ENCODE results near the gene COL5A1.

Gene COL5A1

DNA sequence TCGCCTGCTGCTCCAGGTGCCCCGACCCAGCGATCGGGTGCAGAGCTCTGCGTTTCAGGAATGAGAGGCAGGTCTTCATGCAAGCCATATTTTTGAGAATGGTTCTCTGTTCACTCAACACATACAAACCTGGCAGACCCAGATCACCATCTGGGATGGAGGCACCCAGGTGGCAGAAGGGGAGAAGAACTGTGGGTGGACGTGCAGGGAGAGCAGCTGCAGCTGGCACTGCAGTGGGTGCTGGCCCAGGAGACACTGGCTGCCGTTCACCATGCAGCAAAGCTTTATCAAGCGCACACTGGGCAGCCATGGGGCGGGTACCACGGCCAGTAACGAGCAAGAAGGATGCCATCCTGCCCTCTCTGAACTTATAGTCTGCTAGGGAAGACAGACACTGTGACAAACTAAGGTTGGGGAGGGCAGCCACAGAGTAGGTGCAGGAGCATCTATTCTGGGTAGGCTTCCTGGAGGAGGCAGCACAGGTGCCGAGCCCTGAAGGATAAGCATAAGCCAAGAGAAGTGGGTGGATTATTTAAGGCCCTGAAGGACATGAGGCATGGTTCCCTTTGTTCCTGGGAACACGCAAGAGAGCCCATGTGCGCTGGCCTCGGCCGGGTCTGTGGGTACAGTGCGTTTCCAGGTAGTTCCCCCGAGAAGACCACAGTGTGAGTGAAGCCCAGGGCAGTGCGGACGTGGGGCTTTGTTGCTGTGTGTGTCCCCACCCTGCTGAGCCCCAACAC lies 192.8 kb downstream of the COL5A1 start:
- Histone ChIP-seq H3K79me2 (ENCODE audit: low read length) (no peaks in the 10 kb centered on the region), H3K9ac (ENCODE audit: low read length) (no peak overlapping the region), H3K4me1 (ENCODE audit: low read length) (no peaks in the 10 kb centered on the region), H3K4me3 (ENCODE audit: low read length) (no peak overlapping the region), H2AFZ (ENCODE audit: low read depth, low read length) (no peak overlapping the region), H3K27ac (ENCODE audit: low read length) (no peak overlapping the region), H3K9me3 (ENCODE audit: insufficient read depth, low read length) (no peaks in the 10 kb centered on the region), H3K27me3 (ENCODE audit: low read depth, low read length) (no peaks in the 10 kb centered on the region), H4K20me1 (ENCODE audit: insufficient read depth, low read length) (no peaks in the 10 kb centered on the region), H3K4me2 (ENCODE audit: low read length) (no peak overlapping the region), H3K36me3 (replicated peaks; ENCODE audit: low read depth, low read length) (no peaks in the 10 kb centered on the region)
- TF ChIP-seq, protein P1, sequence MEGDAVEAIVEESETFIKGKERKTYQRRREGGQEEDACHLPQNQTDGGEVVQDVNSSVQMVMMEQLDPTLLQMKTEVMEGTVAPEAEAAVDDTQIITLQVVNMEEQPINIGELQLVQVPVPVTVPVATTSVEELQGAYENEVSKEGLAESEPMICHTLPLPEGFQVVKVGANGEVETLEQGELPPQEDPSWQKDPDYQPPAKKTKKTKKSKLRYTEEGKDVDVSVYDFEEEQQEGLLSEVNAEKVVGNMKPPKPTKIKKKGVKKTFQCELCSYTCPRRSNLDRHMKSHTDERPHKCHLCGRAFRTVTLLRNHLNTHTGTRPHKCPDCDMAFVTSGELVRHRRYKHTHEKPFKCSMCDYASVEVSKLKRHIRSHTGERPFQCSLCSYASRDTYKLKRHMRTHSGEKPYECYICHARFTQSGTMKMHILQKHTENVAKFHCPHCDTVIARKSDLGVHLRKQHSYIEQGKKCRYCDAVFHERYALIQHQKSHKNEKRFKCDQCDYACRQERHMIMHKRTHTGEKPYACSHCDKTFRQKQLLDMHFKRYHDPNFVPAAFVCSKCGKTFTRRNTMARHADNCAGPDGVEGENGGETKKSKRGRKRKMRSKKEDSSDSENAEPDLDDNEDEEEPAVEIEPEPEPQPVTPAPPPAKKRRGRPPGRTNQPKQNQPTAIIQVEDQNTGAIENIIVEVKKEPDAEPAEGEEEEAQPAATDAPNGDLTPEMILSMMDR (IDR thresholded peaks at IDR 0.05; ENCODE audit: low read depth, low read length) = no peak

DNA sequence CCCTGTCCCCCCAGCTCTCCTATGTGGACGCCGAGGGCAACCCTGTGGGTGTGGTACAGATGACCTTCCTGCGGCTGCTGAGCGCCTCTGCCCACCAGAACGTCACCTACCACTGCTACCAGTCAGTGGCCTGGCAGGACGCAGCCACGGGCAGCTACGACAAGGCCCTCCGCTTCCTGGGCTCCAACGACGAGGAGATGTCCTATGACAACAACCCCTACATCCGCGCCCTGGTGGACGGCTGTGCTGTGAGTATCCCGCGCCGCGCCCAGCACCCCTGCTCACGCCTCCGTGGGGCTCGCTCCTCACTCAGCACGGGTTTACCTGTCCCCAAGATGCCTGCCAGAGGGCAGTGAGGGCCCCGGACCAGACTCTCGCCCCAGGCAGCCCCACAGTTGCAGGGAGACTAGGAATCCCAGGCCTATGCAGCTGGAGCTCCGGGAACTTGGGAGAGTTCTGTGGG lies 193.4 kb downstream of the COL5A1 start:
- H2AFZ ChIP-seq (ENCODE audit: low read depth, low read length) = no peak overlapping the region
- H3K4me1 ChIP-seq (ENCODE audit: low read length) = no peaks in the 10 kb centered on the region
- no peaks in the 10 kb centered on the region for H3K27me3 ChIP-seq (ENCODE audit: low read depth, low read length)
- no peaks in the 10 kb centered on the region for H4K20me1 ChIP-seq (ENCODE audit: insufficient read depth, low read length)
- H3K9ac ChIP-seq (ENCODE audit: low read length) = no peak overlapping the region
- no peaks in the 10 kb centered on the region for H3K79me2 ChIP-seq (ENCODE audit: low read length)
- H3K36me3 ChIP-seq (replicated peaks; ENCODE audit: low read depth, low read length) = no peaks in the 10 kb centered on the region
- H3K27ac ChIP-seq (ENCODE audit: low read length) = no peak overlapping the region
- H3K4me3 ChIP-seq (ENCODE audit: low read length) = no peak overlapping the region
- H3K9me3 ChIP-seq (ENCODE audit: insufficient read depth, low read length) = no peaks in the 10 kb centered on the region
- no peak overlapping the region for H3K4me2 ChIP-seq (ENCODE audit: low read length)
- TF ChIP-seq, protein P1 (IDR thresholded peaks at IDR 0.05; ENCODE audit: low read depth, low read length) = no peak
- no peak for TF ChIP-seq EZH2phosphoT487 (IDR thresholded peaks at IDR 0.05; ENCODE audit: low read depth)

DNA sequence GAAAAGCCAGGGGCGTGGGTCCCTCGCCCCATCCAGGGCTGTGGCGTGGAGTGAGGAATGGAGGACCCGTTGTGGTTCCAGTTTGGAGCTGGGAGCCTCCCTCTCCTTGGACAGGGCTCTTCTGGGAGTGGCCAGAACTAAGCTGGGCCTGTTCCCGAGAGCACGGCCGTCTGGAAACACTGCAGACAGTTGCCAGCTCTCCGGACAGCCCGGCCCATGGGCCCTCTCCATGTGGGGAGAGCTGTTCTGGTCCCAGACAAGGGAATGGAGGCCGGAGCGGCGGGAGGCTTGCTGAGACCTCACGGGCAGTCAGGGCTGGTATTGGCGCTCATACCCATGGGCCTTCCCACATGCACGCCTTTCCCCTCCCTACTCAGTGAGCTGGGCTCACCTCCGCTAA lies 193.8 kb downstream of the COL5A1 start:
- H3K9ac ChIP-seq (ENCODE audit: low read length) = no peak overlapping the region
- no peak for TF ChIP-seq EZH2phosphoT487 (IDR thresholded peaks at IDR 0.05; ENCODE audit: low read depth)
- TF ChIP-seq, protein P1 (IDR thresholded peaks at IDR 0.05; ENCODE audit: low read depth, low read length) = no peak
- no peaks in the 10 kb centered on the region for H3K4me1 ChIP-seq (ENCODE audit: low read length)
- H3K4me3 ChIP-seq (ENCODE audit: low read length) = no peak overlapping the region
- H2AFZ ChIP-seq (ENCODE audit: low read depth, low read length) = no peak overlapping the region
- H3K4me2 ChIP-seq (ENCODE audit: low read length) = no peak overlapping the region
- H4K20me1 ChIP-seq (ENCODE audit: insufficient read depth, low read length) = no peaks in the 10 kb centered on the region
- no peaks in the 10 kb centered on the region for H3K36me3 ChIP-seq (replicated peaks; ENCODE audit: low read depth, low read length)
- no peak overlapping the region for H3K27ac ChIP-seq (ENCODE audit: low read length)
- no peaks in the 10 kb centered on the region for H3K9me3 ChIP-seq (ENCODE audit: insufficient read depth, low read length)
- H3K27me3 ChIP-seq (ENCODE audit: low read depth, low read length) = no peaks in the 10 kb centered on the region
- no peaks in the 10 kb centered on the region for H3K79me2 ChIP-seq (ENCODE audit: low read length)

DNA sequence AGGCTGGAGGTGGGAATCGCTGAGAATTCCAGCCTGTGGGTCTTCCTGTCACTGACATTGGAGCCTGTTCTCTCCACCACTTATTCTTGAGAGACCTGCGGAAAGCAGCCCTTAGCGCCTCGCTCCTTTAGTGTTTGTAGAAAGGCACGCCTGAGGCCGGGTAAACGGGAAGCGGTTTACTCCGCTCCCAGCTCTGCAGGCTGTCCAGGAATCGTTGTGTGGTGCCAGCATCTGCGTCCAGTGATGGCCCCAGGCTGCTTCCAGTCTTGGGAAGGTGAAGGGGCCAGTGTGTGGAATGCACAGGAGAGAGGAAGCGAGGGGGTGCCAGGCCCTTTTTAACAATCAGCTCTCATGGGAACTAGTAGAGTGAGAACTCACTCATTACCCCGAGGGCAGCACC lies 194.4 kb downstream of the COL5A1 start:
- H2AFZ ChIP-seq (ENCODE audit: low read depth, low read length) = no peak overlapping the region
- no peaks in the 10 kb centered on the region for H3K4me1 ChIP-seq (ENCODE audit: low read length)
- no peak overlapping the region for H3K4me3 ChIP-seq (ENCODE audit: low read length)
- no peaks in the 10 kb centered on the region for H3K36me3 ChIP-seq (replicated peaks; ENCODE audit: low read depth, low read length)
- no peak overlapping the region for H3K9ac ChIP-seq (ENCODE audit: low read length)
- no peaks in the 10 kb centered on the region for H4K20me1 ChIP-seq (ENCODE audit: insufficient read depth, low read length)
- no peaks in the 10 kb centered on the region for H3K27me3 ChIP-seq (ENCODE audit: low read depth, low read length)
- H3K27ac ChIP-seq (ENCODE audit: low read length) = no peak overlapping the region
- TF ChIP-seq, protein P1 (IDR thresholded peaks at IDR 0.05; ENCODE audit: low read depth, low read length) = no peak
- no peak for TF ChIP-seq EZH2phosphoT487 (IDR thresholded peaks at IDR 0.05; ENCODE audit: low read depth)
- H3K9me3 ChIP-seq (ENCODE audit: insufficient read depth, low read length) = no peaks in the 10 kb centered on the region
- H3K79me2 ChIP-seq (ENCODE audit: low read length) = no peaks in the 10 kb centered on the region
- no peak overlapping the region for H3K4me2 ChIP-seq (ENCODE audit: low read length)
